HG03571 (cell line): ENCODE data around the gene BICDL2.
A peak's percentile ranks its signal among the peaks of the same experiment; 100 is the strongest.
"Not testable (repeated sequence)": the region's sequence is repeated elsewhere in the genome, so short reads cannot be mapped to it uniquely, and the experiment has no call there.

ENCODE experiments used
- ATAC-seq: cut with Tn5 transposase; IDR thresholded peaks from one replicate; pipeline ENCODE4 v1.9.1; 2021; ENCODE audit not compliant: unreplicated experiment

Gene BICDL2, protein sequence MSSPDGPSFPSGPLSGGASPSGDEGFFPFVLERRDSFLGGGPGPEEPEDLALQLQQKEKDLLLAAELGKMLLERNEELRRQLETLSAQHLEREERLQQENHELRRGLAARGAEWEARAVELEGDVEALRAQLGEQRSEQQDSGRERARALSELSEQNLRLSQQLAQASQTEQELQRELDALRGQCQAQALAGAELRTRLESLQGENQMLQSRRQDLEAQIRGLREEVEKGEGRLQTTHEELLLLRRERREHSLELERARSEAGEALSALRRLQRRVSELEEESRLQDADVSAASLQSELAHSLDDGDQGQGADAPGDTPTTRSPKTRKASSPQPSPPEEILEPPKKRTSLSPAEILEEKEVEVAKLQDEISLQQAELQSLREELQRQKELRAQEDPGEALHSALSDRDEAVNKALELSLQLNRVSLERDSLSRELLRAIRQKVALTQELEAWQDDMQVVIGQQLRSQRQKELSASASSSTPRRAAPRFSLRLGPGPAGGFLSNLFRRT

DNA sequence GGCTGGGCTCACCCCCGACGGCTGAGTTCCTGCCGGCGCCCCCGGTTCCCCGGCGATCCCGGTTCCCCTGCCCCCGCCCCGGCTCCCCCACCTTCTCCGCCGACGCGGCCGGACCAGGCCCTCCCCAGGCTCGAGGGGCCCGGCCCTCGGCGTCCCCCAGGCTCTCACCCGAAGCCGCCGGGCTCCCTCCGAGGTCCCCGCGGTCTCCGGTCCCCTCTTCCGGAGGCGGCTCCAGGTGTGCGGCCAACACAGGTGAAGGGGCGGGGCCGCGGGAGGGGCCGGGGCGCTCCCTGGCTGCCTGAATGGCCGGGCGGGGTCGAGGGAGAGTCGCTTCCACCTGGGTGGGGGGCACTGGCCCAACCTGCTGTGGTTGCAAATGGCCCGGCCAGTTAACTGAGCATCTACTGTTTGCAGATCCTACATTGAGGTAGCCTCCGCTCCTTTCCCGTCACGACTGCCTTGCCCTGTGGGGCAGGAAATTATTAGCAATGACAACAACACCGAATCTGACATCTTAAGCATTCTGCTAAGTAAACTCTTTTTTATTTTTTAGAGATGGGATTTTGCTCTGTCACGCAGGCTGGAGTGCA is at the start of gene BICDL2:
TSS of gene BICDL2 (minus strand) at position 219 of the 590 bp plus-strand sequence. CDS start 1,448 bp downstream, outside the sequence.
- ATAC-seq: no peak

- no peak for ATAC-seq
Measured at GRCh38 chr16:3085868-3086595, 49.3 kb upstream of the BICDL2 start.

DNA sequence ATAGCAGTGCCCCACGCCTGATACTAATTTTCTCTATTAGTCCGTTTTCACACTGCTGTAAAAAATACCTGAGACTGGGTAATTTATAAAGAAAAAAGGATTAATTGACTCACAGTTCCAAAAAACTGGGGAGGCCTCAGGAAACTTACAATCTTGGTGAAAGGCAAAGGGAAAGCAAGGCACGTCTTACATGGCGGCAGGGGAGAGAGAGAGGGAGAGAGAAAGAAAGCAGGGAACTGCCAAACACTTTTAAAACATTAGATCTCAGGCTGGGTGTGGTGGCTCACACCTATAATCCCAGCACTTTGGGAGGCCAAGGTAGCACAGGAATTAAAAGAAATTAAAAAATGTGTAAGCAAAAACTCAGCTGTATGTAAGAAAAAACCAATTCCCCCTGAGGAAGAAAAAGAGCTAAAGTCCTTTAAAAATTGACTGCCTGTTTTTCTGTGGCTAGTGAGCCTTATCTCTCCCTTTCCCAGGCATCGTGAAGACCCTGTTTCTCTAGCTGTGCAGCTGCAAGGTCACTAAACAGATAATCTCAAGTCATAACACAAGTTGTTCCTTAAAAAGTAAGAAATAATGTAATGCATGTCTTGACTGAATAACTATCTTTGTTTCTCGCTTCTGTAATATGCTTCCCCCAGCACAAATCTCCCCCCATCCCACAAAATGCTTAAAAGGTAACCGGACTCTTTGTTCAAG is 48.4 kb upstream of the BICDL2 start:
- no peak for ATAC-seq

DNA sequence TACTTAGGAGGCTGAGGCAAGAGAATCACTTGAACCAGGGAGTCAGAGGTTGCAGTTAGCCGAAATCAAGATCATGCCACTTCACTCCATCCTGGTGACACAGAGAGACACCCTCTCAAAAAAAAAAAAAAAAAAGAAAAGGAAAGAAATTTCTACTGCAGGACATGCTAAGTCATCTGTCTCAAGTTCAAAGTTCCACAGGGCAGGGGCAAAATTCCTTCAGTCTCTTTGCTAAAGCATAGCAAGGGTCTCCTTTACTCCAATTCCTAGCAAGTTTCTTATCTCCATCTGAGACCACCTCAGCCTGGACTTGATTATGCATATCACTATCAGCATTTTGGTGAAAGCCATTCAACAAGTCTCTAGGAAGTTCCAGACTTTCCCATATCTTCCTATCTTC is 47.7 kb upstream of the BICDL2 start:
- no peak for ATAC-seq

DNA sequence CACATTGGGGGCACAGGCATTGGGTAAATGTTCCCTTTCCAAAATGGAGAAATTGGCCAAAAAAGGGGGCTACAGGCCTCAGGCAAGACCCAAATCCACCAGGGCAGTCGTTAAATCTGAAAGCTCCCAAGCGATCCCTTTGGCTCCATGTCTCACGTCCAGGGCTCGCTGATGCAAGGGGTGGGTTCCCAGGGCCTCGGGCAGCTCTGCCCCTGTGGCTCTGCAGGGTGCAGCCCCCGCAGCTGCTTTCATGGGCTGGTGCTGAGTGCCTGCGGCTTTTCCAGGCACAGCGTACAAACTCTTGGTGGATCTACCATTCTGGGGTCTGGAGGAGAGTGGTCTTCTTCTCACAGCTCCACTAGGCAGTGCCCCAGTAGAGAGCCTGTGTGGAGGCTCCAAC is 46.7 kb upstream of the BICDL2 start:
- ATAC-seq: not testable (repeated sequence)

DNA sequence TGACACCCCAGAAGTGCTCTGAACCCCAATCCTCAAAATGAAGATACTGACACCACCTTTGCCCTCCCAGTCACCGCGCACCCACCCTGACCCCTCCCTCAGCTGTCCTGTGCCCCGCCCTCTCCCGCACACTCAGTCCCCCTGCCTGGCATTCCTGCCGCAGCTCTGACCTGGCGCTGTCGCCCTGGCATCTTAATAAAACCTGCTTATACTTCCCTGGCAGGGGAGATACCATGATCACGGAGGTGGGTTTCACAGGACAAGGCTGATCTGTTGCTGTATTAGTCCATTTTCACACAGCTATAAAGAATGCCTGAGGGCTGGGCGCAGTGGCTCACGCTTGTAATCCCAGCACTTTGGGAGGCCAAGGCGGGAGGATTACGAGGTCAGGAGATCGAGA is 45.2 kb upstream of the BICDL2 start:
- not testable (repeated sequence) for ATAC-seq

DNA sequence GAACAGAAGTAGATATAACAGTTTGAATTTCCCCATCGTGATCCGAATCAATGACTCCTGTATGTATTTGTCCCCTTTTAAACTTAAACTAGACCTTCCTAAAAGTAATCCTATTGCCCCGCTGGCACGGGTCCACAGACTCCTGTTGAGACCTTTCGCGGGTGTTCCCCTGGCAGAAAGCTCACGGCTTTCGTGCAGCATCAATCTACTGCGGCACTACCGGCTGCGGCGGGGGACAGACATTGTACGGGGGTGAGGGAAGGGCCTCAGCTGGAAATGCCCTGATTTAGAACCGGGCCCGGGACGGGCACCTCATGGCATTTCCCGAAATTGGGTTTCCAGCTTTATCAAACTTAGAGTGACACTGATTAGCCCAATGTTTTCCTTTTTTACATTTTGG is 43.3 kb upstream of the BICDL2 start:
- no peak for ATAC-seq

- ATAC-seq: no peak
Measured at GRCh38 chr16:3076577-3076976, 39.8 kb upstream of the BICDL2 start.

GRCh38 chr16:3075946-3076345 is 39.2 kb upstream of the BICDL2 start:
- ATAC-seq: not testable (repeated sequence)

GRCh38 chr16:3075523-3075915 is 38.8 kb upstream of the BICDL2 start:
- no peak for ATAC-seq

GRCh38 chr16:3074860-3075522 is 38.2 kb upstream of the BICDL2 start:
- ATAC-seq: peak; percentile 76

- no peak for ATAC-seq
Measured at GRCh38 chr16:3073448-3073847, 36.7 kb upstream of the BICDL2 start.

DNA sequence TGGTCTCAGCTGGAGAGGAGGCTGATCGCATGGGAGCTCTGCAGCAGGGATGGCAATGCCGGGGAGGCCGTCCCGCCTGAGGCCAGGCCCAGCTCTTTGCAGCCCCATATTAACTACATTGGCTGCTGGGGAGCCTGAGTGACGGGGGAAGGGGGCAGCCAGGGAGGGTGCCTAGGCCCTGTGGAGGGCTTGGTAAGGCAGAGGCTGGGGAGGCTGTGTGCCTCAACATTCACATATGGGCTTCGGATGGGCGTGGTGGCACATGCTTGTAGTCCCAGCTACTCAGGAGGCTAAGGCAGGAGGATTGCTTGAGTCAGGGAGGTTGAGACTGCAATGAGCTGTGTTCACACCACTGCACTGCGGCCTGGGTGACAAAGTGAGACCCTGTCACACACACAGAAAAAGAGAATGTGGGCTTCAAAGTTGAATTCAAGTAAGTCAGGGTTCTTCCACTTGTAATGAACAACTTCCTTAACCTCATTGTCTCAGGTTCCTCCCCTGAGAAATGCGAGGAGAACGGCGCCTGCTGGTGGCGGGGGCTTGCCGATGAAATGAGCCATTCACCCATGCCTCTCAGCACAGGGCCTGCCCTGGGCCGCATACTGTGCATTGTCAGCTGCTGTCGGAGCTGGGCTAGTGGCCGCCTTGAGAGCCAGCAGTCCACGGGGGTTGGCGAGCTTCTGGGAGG is 36.0 kb upstream of the BICDL2 start:
- ATAC-seq: not testable (repeated sequence)

GRCh38 chr16:3072148-3072547 is 35.4 kb upstream of the BICDL2 start:
- not testable (repeated sequence) for ATAC-seq

DNA sequence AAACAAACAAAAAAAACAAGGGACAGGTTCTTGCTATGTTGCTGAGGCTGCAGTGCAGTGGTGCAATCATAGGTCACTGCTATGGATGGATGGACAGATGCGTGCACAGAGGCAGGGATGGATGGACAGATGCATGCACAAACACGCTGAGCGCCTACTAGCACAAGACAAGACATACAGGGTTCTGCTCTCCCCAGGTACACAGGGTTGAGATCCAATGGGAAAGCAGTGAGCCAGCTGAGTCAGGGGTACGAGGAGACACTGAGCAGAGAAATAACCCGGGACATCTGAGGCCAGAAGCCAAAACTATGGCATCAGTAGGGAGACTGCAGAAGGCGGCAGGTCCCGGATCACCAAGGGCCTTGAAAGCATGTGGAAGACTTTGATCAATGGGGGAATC is 34.9 kb upstream of the BICDL2 start:
- no peak for ATAC-seq

GRCh38 chr16:3070608-3071111 is 33.9 kb upstream of the BICDL2 start:
- ATAC-seq: no peak

DNA sequence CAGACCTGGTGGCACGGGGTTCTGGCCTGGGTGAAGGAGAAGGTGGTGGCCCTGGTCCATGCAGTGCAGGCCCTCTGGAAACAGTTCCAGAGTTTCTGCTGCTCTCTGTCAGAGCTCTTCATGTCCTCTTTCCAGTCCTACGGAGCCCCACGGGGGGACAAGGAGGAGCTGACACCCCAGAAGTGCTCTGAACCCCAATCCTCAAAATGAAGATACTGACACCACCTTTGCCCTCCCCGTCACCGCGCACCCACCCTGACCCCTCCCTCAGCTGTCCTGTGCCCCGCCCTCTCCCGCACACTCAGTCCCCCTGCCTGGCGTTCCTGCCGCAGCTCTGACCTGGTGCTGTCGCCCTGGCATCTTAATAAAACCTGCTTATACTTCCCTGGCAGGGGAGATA is 32.4 kb upstream of the BICDL2 start:
- not testable (repeated sequence) for ATAC-seq

GRCh38 chr16:3068487-3068886 is 31.7 kb upstream of the BICDL2 start:
- no peak for ATAC-seq

DNA sequence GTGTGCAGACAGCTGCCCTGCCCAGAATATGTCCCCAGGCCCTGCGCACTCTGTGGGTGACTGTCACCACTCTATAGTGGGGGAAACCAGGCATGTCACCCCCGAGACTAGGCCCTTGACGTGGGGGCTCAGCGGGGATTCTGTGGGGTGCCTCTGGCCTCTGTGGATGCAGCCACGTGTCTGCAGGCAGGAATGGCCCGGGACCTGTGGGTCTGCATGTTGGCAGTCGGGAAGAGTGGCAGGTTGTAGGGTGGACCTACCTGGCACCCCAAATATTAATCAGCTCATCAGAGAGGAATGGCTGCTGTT is 29.6 kb upstream of the BICDL2 start:
- ATAC-seq: no peak
